Osteocyte (in vitro differentiated cells): ENCODE results near the gene CBX7. TPM values are rescaled to one million over a fixed set of nuclear protein-coding genes. Genes with fewer than 3 reads are reported as not detected.

Experiments used
- DNase-seq: peaks from one replicate; pipeline ENCODE4 v3.0.0; 2021; ENCODE audit warnings: mixed read lengths; ENCODE audit not compliant: unreplicated experiment; ENCODE audit errors: extremely low spot score
- H3K27ac Mint-ChIP-seq: one replicate; pipeline ENCODE4 v1.8.0; 2021; ENCODE audit warnings: mild to moderate bottlenecking, mixed read lengths; ENCODE audit not compliant: unreplicated experiment
- H3K27me3 Mint-ChIP-seq: one replicate; pipeline ENCODE4 v1.8.0; 2021; ENCODE audit warnings: mixed read lengths; ENCODE audit not compliant: unreplicated experiment
- H3K36me3 Mint-ChIP-seq: one replicate; pipeline ENCODE4 v1.8.0; 2021; ENCODE audit warnings: mixed read lengths; ENCODE audit not compliant: unreplicated experiment
- H3K4me1 Mint-ChIP-seq: one replicate; pipeline ENCODE4 v1.8.0; 2021; ENCODE audit warnings: mixed read lengths; ENCODE audit not compliant: unreplicated experiment
- H3K4me3 Mint-ChIP-seq: one replicate; pipeline ENCODE4 v1.8.0; 2021; ENCODE audit warnings: mild to moderate bottlenecking, moderate library complexity, mixed read lengths; ENCODE audit not compliant: unreplicated experiment
- H3K9me3 Mint-ChIP-seq: one replicate; pipeline ENCODE4 v1.8.0; 2021; ENCODE audit warnings: mixed read lengths; ENCODE audit not compliant: unreplicated experiment
- CTCF ChIP-seq: fragments of 200-600 bp; sonication (generic); IDR thresholded peaks from 2 replicates; pipeline ENCODE4 v1.5.0; 2021; ENCODE audit warnings: antibody characterized with exemption, mild to moderate bottlenecking, moderate library complexity
- total RNA-seq: library from RNA; stranded (reverse); gene quantifications from 2 replicates; pipeline ENCODE4 v1.2.1, GENCODE V29; 2021

The CBX7 gene
- total RNA-seq, 1 donor from 2014 or later: 9.6 TPM

- H3K36me3 Mint-ChIP-seq: no peaks in the 10 kb centered on the region
These were observed 60.2 kb downstream of the CBX7 start for GRCh38 chr22:39092111-39092862.

GRCh38 chr22:39091126-39092081 is 61.1 kb downstream of the CBX7 start:
- H3K4me3 Mint-ChIP-seq: no peak overlapping the region
- H3K27ac Mint-ChIP-seq: no peak overlapping the region
- H3K27me3 Mint-ChIP-seq: peaks cover 21% of the 10 kb centered on the region
- H3K36me3 Mint-ChIP-seq: no peaks in the 10 kb centered on the region
- DNase-seq: no peak
- no peak for TF ChIP-seq CTCF
- H3K9me3 Mint-ChIP-seq: no peaks in the 10 kb centered on the region
- peaks cover 6% of the 10 kb centered on the region for H3K4me1 Mint-ChIP-seq

More at GRCh38 chr22:39092111-39092862, 60.2 kb downstream of the CBX7 start:
- Mint-ChIP-seq H3K4me3 (no peak overlapping the region), H3K4me1 (peaks cover 7% of the 10 kb centered on the region), H3K9me3 (no peaks in the 10 kb centered on the region), H3K27ac (no peak overlapping the region), H3K27me3 (peaks cover 20% of the 10 kb centered on the region)
- DNase-seq: no peak
- no peak for TF ChIP-seq CTCF

- Mint-ChIP-seq H3K36me3 (no peaks in the 10 kb centered on the region), H3K27ac (no peak overlapping the region), H3K9me3 (no peaks in the 10 kb centered on the region), H3K4me1 (peaks cover 6% of the 10 kb centered on the region), H3K4me3 (no peak overlapping the region), H3K27me3 (peaks cover 22% of the 10 kb centered on the region)
- no peak for TF ChIP-seq CTCF
- DNase-seq: no peak
These were observed 61.9 kb downstream of the CBX7 start for GRCh38 chr22:39090426-39091064.

GRCh38 chr22:39089928-39090327 is 62.6 kb downstream of the CBX7 start:
- TF ChIP-seq CTCF: no peak
- DNase-seq: no peak
- H3K36me3 Mint-ChIP-seq: no peaks in the 10 kb centered on the region
- H3K4me1 Mint-ChIP-seq: peaks cover 6% of the 10 kb centered on the region
- no peak overlapping the region for H3K27ac Mint-ChIP-seq
- H3K9me3 Mint-ChIP-seq: no peaks in the 10 kb centered on the region
- H3K4me3 Mint-ChIP-seq: no peak overlapping the region
- H3K27me3 Mint-ChIP-seq: peaks cover 22% of the 10 kb centered on the region
